Activated CD4-positive, alpha-beta T cell treated with anti-CD3 and anti-CD28 coated beads for 24 hours (primary cell): ENCODE data around the gene TNFAIP3.

ENCODE experiments used
- DNase-seq, 2 donors: peaks; one replicate each; pipeline ENCODE4 v3.0.0-alpha.2; 2020; ENCODE audit warnings: low read depth in 2 of 2

TNFAIP3 gene

DNA sequence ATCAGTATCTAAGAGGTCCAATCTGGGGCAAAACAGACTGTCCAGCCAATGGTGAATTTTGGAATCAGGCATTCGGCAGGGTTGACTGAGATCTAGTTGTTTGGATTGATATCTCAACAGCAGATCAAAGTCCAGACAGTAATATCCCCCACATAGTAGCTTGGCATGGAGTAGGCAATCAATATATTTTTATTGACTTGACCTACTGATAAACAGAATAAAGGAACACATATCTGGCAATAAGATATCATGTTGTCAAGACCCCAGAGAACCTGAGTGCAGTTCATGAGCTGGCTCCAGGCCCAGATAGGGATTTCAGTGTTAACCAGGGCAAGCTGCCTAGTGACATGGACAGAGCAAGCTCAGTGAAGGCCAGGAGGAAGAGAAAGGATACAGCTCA, 34.4 kb downstream of the TNFAIP3 start:
- DNase-seq: no peak

- DNase-seq: no peak
These were observed 35.6 kb downstream of the TNFAIP3 start for GRCh38 chr6:137902699-137903098.

GRCh38 chr6:137903274-137903932, 36.3 kb downstream of the TNFAIP3 start:
- no peak for DNase-seq

GRCh38 chr6:137903933-137904821, 37.1 kb downstream of the TNFAIP3 start:
- peak in 1 of 2 donors; percentile 40 for DNase-seq

- DNase-seq: peak; percentile 76 to 81
These were observed 38.0 kb downstream of the TNFAIP3 start for GRCh38 chr6:137904822-137905617.

DNA sequence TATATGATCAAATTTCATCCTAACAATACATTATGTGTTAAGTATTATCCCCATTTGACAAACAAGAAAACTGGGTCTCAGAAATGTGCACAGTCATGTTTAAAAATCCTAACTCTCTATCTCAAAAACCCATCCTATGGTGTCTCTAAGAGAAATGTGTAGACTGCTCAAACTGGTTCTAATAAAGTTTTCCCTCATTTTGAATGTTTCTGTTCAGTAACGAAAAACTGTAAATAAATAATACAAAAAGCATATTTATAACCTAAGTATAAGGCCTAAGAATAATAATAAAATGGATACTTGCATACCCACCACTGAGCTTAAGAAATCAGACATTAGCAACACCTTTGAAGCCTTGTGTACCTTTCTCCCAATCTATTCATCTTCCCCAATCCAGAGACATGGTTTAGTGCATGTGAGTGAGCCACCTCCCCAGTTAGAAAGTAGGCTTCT, 39.0 kb downstream of the TNFAIP3 start:
- DNase-seq: no peak

DNA sequence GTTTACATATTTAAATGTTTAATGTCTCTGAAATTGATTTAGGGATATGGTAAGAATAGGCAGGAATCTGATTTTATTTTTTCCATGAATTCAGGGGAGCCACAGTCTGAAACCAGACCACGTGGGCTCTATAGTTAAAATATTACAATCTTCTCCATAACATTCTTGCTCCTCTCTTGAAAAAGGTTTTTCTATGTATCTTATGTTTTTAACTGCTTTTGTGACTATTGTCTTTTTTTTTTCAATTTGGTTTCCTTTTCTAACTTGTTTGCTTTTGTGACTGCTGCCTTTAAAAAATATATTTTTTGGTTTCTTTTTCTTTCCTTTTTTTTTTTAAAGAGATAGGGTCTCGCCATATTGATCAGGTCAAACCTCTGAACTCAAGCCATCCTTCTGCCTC, 40.1 kb downstream of the TNFAIP3 start:
- no peak for DNase-seq

DNA sequence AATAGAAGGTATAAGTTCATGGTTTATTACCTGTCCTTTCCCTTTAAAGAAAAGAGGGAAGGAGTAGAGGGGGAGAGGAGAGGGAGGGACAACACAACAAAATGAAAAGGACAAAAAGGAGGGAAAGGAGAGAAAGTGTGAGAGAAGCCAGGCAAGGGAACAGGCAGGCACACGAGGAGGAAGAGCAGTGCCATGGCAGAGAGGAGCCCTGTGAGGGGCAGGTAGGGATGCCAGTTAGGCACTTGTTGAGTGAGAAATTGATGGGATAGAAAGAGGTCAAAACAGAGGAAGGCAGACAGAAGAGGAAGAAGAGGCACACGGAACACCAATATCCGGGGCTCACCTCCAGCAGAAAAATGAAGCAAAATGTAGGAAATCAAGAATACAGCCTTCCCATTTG, 42.5 kb downstream of the TNFAIP3 start:
- DNase-seq: no peak

GRCh38 chr6:137910424-137910834, 43.4 kb downstream of the TNFAIP3 start:
- DNase-seq: no peak

DNA sequence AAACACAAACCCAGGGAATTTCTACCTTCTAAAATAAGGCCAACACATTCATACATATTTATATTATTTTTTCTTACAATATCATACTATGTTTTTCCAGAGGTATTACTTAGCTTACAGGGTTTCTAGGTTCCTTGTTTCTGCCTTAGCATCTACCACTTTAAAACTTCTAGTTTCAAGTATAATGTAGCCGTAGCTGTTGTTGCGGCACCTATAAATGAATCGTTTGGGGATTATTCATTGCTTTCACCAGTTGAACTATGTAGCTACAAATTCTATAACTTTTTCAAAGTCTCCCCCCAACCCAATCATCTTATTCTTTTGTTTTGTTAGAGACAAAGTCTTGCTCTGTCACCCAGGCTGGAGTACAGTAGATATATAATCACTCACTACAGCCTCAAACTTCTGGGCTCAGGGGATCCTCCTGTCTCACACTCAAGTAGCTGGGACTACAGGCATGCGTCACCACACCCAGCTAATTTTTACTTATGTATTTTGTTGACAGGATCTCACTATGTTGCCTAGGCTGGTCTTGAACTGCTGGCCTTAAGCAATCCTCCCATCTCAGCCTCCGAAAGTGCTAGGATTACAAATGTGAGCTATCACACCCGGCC, 43.9 kb downstream of the TNFAIP3 start:
- DNase-seq: no peak

DNA sequence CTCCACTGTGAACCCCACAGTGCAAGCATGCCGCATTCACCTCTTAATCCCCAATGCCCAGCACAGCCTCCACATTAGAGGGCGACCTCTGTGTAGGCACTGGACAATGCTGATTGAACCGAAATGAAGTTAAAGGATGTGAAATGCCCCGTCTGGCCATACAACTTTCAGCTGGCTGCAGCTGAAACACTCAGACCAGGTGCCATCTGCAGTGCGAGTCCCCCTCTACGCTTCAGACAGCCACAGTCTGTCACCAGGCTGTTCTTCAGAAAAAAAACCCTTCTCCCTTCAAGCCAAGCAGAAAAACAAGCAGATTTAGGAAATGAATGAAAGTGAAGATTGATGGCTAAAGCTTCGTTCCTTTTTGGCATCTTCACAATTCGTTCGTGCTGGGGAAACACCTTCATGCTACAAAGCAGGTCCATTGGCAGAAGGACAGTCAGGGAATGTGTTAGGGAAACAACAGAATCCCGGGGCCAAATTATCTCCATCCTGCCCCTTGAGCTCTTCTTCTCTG, 44.7 kb downstream of the TNFAIP3 start:
- no peak for DNase-seq

GRCh38 chr6:137912813-137913212, 45.8 kb downstream of the TNFAIP3 start:
- no peak for DNase-seq

GRCh38 chr6:137913434-137913833, 46.4 kb downstream of the TNFAIP3 start:
- no peak for DNase-seq

DNA sequence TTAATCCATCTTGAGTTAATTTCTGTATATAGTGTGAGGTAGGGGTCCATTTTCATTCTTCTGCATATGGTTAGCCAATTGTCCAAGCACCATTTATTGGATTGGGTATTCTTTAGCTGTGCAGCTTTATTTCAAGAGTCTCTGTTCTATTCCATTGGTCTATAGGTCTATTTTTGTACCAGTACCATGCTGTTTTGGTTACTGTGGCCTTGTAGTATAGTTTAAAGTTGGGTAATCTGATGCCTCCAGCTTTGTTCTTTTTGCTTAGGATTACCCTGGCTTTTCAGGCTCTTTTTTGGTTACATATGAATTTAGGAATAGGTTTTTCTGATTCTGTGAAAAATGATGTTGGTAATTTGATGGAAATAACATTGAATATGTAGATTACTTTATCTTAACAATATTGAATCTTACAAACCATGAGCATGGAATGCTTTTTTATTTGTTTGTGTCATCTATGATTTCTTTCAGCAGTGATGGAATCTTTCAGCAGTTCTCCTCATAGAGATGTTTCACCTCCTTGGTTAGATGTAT, 47.0 kb downstream of the TNFAIP3 start:
- no peak for DNase-seq

- DNase-seq: no peak
These were observed 47.6 kb downstream of the TNFAIP3 start for GRCh38 chr6:137914530-137915193.

GRCh38 chr6:137915790-137916189, 48.7 kb downstream of the TNFAIP3 start:
- no peak for DNase-seq

DNA sequence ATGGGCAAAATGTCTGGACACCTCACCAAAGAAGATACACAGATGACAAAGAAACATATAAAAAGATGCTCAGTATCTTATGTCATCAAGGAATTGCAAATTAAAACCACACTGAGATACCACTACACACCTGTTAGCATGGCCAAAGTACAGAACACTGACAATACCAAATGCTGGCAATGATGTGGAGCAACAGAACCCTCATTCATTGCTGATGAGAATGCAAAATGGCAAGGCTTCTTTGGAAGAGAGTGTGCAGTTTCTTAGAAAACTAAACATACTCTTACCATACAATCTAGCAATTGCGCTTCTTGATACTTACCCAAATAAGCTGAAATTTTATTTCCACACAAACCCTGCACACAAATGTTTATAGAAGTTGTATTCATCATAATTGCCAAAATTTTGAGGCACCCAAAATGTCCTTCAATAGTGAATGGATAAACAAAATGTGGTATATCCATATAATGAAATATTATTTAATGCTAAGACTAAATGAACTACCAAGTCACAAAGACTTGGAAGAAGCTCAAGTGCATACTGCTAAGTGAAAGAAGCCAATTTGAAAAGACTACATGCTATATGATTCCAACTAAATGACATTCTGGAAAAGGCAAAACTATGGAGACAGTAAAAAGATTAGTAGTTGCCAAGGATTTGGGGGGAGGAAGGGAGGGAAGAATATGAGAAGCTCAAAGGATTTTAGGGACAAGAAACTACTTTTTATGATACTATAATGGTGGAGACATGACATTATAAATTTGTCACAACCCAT, 50.7 kb downstream of the TNFAIP3 start:
- DNase-seq: no peak

GRCh38 chr6:137919502-137919823, 52.4 kb downstream of the TNFAIP3 start:
- DNase-seq: no peak

GRCh38 chr6:137919837-137920730, 53.0 kb downstream of the TNFAIP3 start:
- DNase-seq: no peak
